DLD1 (cell line): ENCODE measurements around the gene POTEF.
"Not testable (repeated sequence)": the region's sequence is repeated elsewhere in the genome, so short reads cannot be mapped to it uniquely, and the experiment has no call there.

Source experiments
- in situ Hi-C: cut with HindIII; loops from 2 replicates; pipeline ENCODE4 v1.10.0; 2017; ENCODE audit warnings: low sequenced_read_pairs

POTEF gene

GRCh38 chr2:130153721-130154422, 24.9 kb upstream of the POTEF start:
- in situ Hi-C loops: not testable (repeated sequence)

- in situ Hi-C loops: no loop called here
Observed at GRCh38 chr2:130152816-130153595, 24.0 kb upstream of the POTEF start.

- in situ Hi-C loops: not testable (repeated sequence)
Observed at GRCh38 chr2:130152136-130152815, 23.3 kb upstream of the POTEF start.

GRCh38 chr2:130151145-130151512, 22.1 kb upstream of the POTEF start:
- in situ Hi-C loops: not testable (repeated sequence)

- in situ Hi-C loops: no loop called here
Observed at GRCh38 chr2:130150181-130151144, 21.4 kb upstream of the POTEF start.

GRCh38 chr2:130148515-130148914, 19.5 kb upstream of the POTEF start:
- in situ Hi-C loops: not testable (repeated sequence)

- in situ Hi-C loops: not testable (repeated sequence)
Observed at GRCh38 chr2:130145006-130145414, 16.0 kb upstream of the POTEF start, which contains the start of gene CCDC74B. Gene CCDC74B (minus strand): TSS chr2:130145112. CDS start chr2:130144996, 116 bp downstream.

GRCh38 chr2:130143266-130144039, 14.4 kb upstream of the POTEF start:
- in situ Hi-C loops: not testable (repeated sequence)

GRCh38 chr2:130142396-130143265, 13.6 kb upstream of the POTEF start:
- in situ Hi-C loops: not testable (repeated sequence)

GRCh38 chr2:130141645-130142370, 12.8 kb upstream of the POTEF start:
- in situ Hi-C loops: not testable (repeated sequence)

GRCh38 chr2:130141002-130141401, 12.0 kb upstream of the POTEF start:
- in situ Hi-C loops: not testable (repeated sequence)

- in situ Hi-C loops: not testable (repeated sequence)
Observed at GRCh38 chr2:130140516-130140915, 11.5 kb upstream of the POTEF start.

GRCh38 chr2:130139331-130140280, 10.6 kb upstream of the POTEF start:
- in situ Hi-C loops: not testable (repeated sequence)

- in situ Hi-C loops: not testable (repeated sequence)
Observed at GRCh38 chr2:130138841-130139251, 9.8 kb upstream of the POTEF start.

- in situ Hi-C loops: not testable (repeated sequence)
Observed at GRCh38 chr2:130138326-130138725, 9.3 kb upstream of the POTEF start.

- in situ Hi-C loops: not testable (repeated sequence)
Observed at GRCh38 chr2:130137118-130137517, 8.1 kb upstream of the POTEF start.

- in situ Hi-C loops: not testable (repeated sequence)
Observed at GRCh38 chr2:130136546-130136945, 7.5 kb upstream of the POTEF start.
